ENCODE data around the gene RUNX3. TPM values are rescaled to one million over a fixed set of nuclear protein-coding genes. Genes with fewer than 3 reads are reported as not detected.

The RUNX3 gene
- total and polyA plus RNA-seq, 10 donors = 17.3 to 76.3 (median 49.3) TPM

GRCh38 chr1:24918370-24918769, 11.7 kb downstream of the RUNX3 start:
- peaks cover 19 to 100% (median 72%) of the 10 kb centered on the region in 6 donors for H3K4me1 ChIP-seq

GRCh38 chr1:24917327-24918074, 12.6 kb downstream of the RUNX3 start:
- peaks cover 0 to 99% (median 57%) of the 10 kb centered on the region in 6 donors for H3K36me3 ChIP-seq
- H3K9me3 ChIP-seq = no peaks in the 10 kb centered on the region
- intact Hi-C loops (cut with DNase I; ENCODE audit: low total_unique reads) = loop anchor here (10.0 kb wide), 1 partner anchor 63 kb away; no protein-coding TSS in a partner anchor
- H3K4me3 ChIP-seq = no peak overlapping the region
- H3K27me3 ChIP-seq (replicated peaks in 1 of 7) = no peaks in the 10 kb centered on the region
- peaks cover 19 to 100% (median 69%) of the 10 kb centered on the region in 6 donors for H3K4me1 ChIP-seq
- no peak for DNase-seq
- no peak for TF ChIP-seq POLR2AphosphoS5 (IDR thresholded peaks at IDR 0.05)
- TF ChIP-seq CTCF (IDR thresholded peaks at IDR 0.05 in 8 of 11, conservative IDR thresholded peaks at IDR 0.05 in 3 of 11) = no peak
- TF ChIP-seq POLR2A (IDR thresholded peaks at IDR 0.05) = no peak
- 89 to 96% (median 94%) methylated on average over 16 of the region's 16 CpGs for WGBS, 5 donors
- peak overlapping the region in 3 of 8 donors; percentile 85 to 90 (median 85) for H3K27ac ChIP-seq

More at GRCh38 chr1:24918370-24918769, 11.7 kb downstream of the RUNX3 start:
- H3K27ac ChIP-seq = peak overlapping the region in 3 of 8 donors; percentile 8 to 59 (median 32)
- intact Hi-C loops (cut with DNase I; ENCODE audit: low total_unique reads) = loop anchor here (10.0 kb wide), 1 partner anchor 64 kb away; no protein-coding TSS in a partner anchor
- 89 to 100% (median 95%) methylated on average over 2 of the region's 2 CpGs for WGBS, 5 donors
- peaks cover 0 to 95% (median 50%) of the 10 kb centered on the region in 6 donors for H3K36me3 ChIP-seq
- no peaks in the 10 kb centered on the region for H3K9me3 ChIP-seq
- H3K27me3 ChIP-seq (replicated peaks in 1 of 7) = peaks cover 0 to 7% (median 0%) of the 10 kb centered on the region in 7 donors
- no peak for DNase-seq
- no peak overlapping the region for H3K4me3 ChIP-seq
- TF ChIP-seq CTCF (IDR thresholded peaks at IDR 0.05 in 8 of 11, conservative IDR thresholded peaks at IDR 0.05 in 3 of 11) = no peak
- TF ChIP-seq POLR2AphosphoS5 (IDR thresholded peaks at IDR 0.05) = no peak
- TF ChIP-seq POLR2A (IDR thresholded peaks at IDR 0.05) = no peak

- 57 to 68% (median 59%) methylated on average over 17 to 21 of the region's 21 CpGs for WGBS, 5 donors
- no peak for TF ChIP-seq POLR2A (IDR thresholded peaks at IDR 0.05)
- peak in 2 of 3 donors; percentile 29 to 60 for TF ChIP-seq POLR2AphosphoS5 (IDR thresholded peaks at IDR 0.05)
- no peak for TF ChIP-seq CTCF (IDR thresholded peaks at IDR 0.05 in 8 of 11, conservative IDR thresholded peaks at IDR 0.05 in 3 of 11)
- H3K4me3 ChIP-seq = peak overlapping the region in 1 of 8 donors; percentile 34
- peaks cover 13 to 96% (median 60%) of the 10 kb centered on the region in 6 donors for H3K4me1 ChIP-seq
- no peak for DNase-seq
- intact Hi-C loops (cut with DNase I; ENCODE audit: low total_unique reads) = loop anchor here (10.0 kb wide), 1 partner anchor 61 kb away; no protein-coding TSS in a partner anchor
- H3K36me3 ChIP-seq = peaks cover 0 to 100% (median 64%) of the 10 kb centered on the region in 6 donors
- H3K27ac ChIP-seq = peak overlapping the region; percentile 4 to 90 (median 49)
- no peaks in the 10 kb centered on the region for H3K27me3 ChIP-seq (replicated peaks in 1 of 7)
- no peaks in the 10 kb centered on the region for H3K9me3 ChIP-seq
Measured at GRCh38 chr1:24915816-24916602, 14.1 kb downstream of the RUNX3 start.
